C4-2B (cell line): Measurements from ENCODE around the gene RNF169.

ENCODE experiments used
- ZFX ChIP-seq: fragments of 450-650 bp; IDR thresholded peaks from 2 replicates; pipeline ENCODE4 v1.6.1; 2017
- TF ChIP-seq, protein P1 (sequence below): fragments of 450-650 bp; conservative IDR thresholded peaks from 2 replicates; pipeline ENCODE4 v1.5.1; 2017; ENCODE audit warnings: mild to moderate bottlenecking

GRCh38 chr11:74846770-74847169 is 98.1 kb downstream of the RNF169 start:
- TF ChIP-seq, protein P1, sequence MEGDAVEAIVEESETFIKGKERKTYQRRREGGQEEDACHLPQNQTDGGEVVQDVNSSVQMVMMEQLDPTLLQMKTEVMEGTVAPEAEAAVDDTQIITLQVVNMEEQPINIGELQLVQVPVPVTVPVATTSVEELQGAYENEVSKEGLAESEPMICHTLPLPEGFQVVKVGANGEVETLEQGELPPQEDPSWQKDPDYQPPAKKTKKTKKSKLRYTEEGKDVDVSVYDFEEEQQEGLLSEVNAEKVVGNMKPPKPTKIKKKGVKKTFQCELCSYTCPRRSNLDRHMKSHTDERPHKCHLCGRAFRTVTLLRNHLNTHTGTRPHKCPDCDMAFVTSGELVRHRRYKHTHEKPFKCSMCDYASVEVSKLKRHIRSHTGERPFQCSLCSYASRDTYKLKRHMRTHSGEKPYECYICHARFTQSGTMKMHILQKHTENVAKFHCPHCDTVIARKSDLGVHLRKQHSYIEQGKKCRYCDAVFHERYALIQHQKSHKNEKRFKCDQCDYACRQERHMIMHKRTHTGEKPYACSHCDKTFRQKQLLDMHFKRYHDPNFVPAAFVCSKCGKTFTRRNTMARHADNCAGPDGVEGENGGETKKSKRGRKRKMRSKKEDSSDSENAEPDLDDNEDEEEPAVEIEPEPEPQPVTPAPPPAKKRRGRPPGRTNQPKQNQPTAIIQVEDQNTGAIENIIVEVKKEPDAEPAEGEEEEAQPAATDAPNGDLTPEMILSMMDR = no peak
- TF ChIP-seq ZFX = no peak
